HG03342 (cell line): ENCODE results near the gene OCA2.

Experiments used
- ATAC-seq: cut with Tn5 transposase; IDR thresholded peaks from one replicate; pipeline ENCODE4 v1.9.1; 2021; ENCODE audit warnings: mild to moderate bottlenecking, moderate library complexity; ENCODE audit not compliant: unreplicated experiment

The OCA2 gene

GRCh38 chr15:28105793-28106192 is 6.7 kb upstream of the OCA2 start:
- no peak for ATAC-seq

- ATAC-seq: no peak
Measured at GRCh38 chr15:28105224-28105791, 6.2 kb upstream of the OCA2 start.

GRCh38 chr15:28104326-28104725 is 5.2 kb upstream of the OCA2 start:
- ATAC-seq: no peak

- ATAC-seq: no peak
Measured at GRCh38 chr15:28103831-28104230, 4.7 kb upstream of the OCA2 start.

GRCh38 chr15:28101983-28102441 is 2.9 kb upstream of the OCA2 start:
- no peak for ATAC-seq

GRCh38 chr15:28101201-28101600 is 2.1 kb upstream of the OCA2 start:
- no peak for ATAC-seq

- no peak for ATAC-seq
Measured at GRCh38 chr15:28100516-28101195, 1.5 kb upstream of the OCA2 start.

GRCh38 chr15:28099555-28100140 is 533 bp upstream of the OCA2 start:
- no peak for ATAC-seq

GRCh38 chr15:28098360-28098765 is 752 bp downstream of the OCA2 start:
- ATAC-seq: no peak

GRCh38 chr15:28097656-28098359 is 1.3 kb downstream of the OCA2 start:
- ATAC-seq: no peak

GRCh38 chr15:28096670-28097431 is 2.3 kb downstream of the OCA2 start:
- no peak for ATAC-seq

GRCh38 chr15:28096411-28096669 is 2.8 kb downstream of the OCA2 start:
- ATAC-seq: no peak

- no peak for ATAC-seq
Measured at GRCh38 chr15:28094732-28095521, 4.2 kb downstream of the OCA2 start.

- ATAC-seq: no peak
Measured at GRCh38 chr15:28093752-28094535, 5.2 kb downstream of the OCA2 start.

- no peak for ATAC-seq
Measured at GRCh38 chr15:28091313-28091712, 7.8 kb downstream of the OCA2 start.

- peak; percentile 98 for ATAC-seq
Measured at GRCh38 chr15:28086175-28086703, 12.9 kb downstream of the OCA2 start.

GRCh38 chr15:28085489-28086174 is 13.5 kb downstream of the OCA2 start:
- no peak for ATAC-seq

- no peak for ATAC-seq
Measured at GRCh38 chr15:28084547-28084946, 14.6 kb downstream of the OCA2 start.
